ENCODE measurements around the gene HOXA3. TPM values are rescaled to one million over a fixed set of nuclear protein-coding genes. Genes with fewer than 3 reads are reported as not detected.

The HOXA3 gene
- total and polyA plus RNA-seq, 2 experiments from 2014 or later: 0.83 to 4.1 TPM

DNA sequence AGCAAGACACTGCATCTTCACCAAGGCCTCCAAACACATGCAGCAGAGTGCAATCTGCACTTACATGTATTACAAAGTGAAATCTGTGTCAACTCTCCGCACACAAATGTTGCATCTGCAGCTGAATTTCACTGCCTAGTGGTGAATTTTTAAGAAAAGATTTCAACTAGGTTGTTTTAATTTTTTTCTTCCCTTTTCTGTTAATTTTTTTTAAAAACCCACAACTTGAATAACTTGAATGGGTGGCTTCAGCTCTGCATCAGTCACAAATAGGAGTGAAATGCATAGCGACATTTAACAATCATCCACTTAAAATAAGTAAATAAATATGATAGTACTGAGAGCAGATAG lies 41.6 kb upstream of the HOXA3 start:
- Histone ChIP-seq H3K9me3 (ENCODE audit: low read depth) (no peaks in the 10 kb centered on the region), H3K79me2 (peaks cover 98% of the 10 kb centered on the region), H3K4me2 (peak overlapping the region; percentile 96), H3K27me3 (peaks cover 88% of the 10 kb centered on the region), H3K4me3 (peak overlapping the region; percentile 34), H2AFZ (no peak overlapping the region), H3K27ac (peak overlapping the region; percentile 97), H3K9me2 (replicated peaks; ENCODE audit: insufficient read depth) (no peaks in the 10 kb centered on the region), H4K20me1 (ENCODE audit: insufficient read depth, poor library complexity, severe bottlenecking) (peaks cover 33% of the 10 kb centered on the region), H3K4me1 (ENCODE audit: insufficient read depth) (peaks cover 31% of the 10 kb centered on the region), H3K36me3 (replicated peaks; ENCODE audit: insufficient read depth, low read depth) (no peaks in the 10 kb centered on the region)
- TF ChIP-seq, protein P1, sequence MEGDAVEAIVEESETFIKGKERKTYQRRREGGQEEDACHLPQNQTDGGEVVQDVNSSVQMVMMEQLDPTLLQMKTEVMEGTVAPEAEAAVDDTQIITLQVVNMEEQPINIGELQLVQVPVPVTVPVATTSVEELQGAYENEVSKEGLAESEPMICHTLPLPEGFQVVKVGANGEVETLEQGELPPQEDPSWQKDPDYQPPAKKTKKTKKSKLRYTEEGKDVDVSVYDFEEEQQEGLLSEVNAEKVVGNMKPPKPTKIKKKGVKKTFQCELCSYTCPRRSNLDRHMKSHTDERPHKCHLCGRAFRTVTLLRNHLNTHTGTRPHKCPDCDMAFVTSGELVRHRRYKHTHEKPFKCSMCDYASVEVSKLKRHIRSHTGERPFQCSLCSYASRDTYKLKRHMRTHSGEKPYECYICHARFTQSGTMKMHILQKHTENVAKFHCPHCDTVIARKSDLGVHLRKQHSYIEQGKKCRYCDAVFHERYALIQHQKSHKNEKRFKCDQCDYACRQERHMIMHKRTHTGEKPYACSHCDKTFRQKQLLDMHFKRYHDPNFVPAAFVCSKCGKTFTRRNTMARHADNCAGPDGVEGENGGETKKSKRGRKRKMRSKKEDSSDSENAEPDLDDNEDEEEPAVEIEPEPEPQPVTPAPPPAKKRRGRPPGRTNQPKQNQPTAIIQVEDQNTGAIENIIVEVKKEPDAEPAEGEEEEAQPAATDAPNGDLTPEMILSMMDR (IDR thresholded peaks at IDR 0.05; ENCODE audit: poor library complexity): no peak
- TF ChIP-seq EZH2phosphoT487 (IDR thresholded peaks at IDR 0.05; ENCODE audit: low read depth, severe bottlenecking, unreplicated experiment) (peak; percentile 53), EZH2 (IDR thresholded peaks at IDR 0.05; ENCODE audit: borderline replicate concordance) (peak; percentile 35)
- WGBS (ENCODE audit: low lambda C conversion rate, missing lambda C conversion rate): 42% methylated on average over 2 of the region's 2 CpGs
- no peak for DNase-seq (ENCODE audit: low spot score)

DNA sequence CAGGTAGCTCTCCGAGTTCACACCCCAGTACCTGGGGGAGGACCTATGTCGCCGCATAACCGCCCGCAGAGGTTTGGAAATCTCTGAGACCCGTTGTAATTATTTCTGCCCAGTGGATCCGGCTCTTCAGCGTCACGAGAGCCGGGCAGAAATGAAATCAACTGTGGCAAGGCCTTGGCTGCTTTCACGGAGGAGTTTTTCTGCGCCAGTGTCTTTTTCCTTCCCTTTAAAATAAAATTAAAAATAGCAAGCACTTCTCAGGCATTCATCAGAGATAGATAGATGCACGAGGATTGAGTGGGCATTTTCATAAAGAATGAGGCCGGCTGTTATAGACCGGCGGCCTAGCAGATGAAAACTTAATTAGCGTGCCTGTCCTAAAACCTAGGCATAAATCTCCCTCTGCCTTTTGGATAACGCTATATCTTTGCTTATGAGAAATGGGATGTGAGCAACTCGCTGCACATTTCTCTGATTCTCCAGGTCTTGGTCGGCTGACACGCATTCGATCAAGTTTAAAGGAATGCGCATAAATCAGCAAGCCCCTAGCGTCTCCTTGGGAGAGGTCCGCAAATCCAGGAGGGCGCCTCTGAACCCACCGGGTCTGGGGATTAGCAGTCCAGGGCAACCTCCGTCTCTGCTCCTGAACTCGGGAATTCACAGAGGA lies 41.1 kb upstream of the HOXA3 start:
- Histone ChIP-seq H3K79me2 (peaks cover 98% of the 10 kb centered on the region), H3K4me3 (peak overlapping the region; percentile 34), H3K9me3 (ENCODE audit: low read depth) (no peaks in the 10 kb centered on the region), H3K9me2 (replicated peaks; ENCODE audit: insufficient read depth) (no peaks in the 10 kb centered on the region), H3K27ac (peak overlapping the region; percentile 97), H3K36me3 (replicated peaks; ENCODE audit: insufficient read depth, low read depth) (no peaks in the 10 kb centered on the region), H4K20me1 (ENCODE audit: insufficient read depth, poor library complexity, severe bottlenecking) (peaks cover 28% of the 10 kb centered on the region), H2AFZ (peak overlapping the region; percentile 52), H3K27me3 (peaks cover 88% of the 10 kb centered on the region), H3K4me1 (ENCODE audit: insufficient read depth) (peaks cover 35% of the 10 kb centered on the region), H3K4me2 (peak overlapping the region; percentile 96)
- peak; percentile 38 for TF ChIP-seq EZH2 (IDR thresholded peaks at IDR 0.05; ENCODE audit: borderline replicate concordance)
- TF ChIP-seq, protein P1 (IDR thresholded peaks at IDR 0.05; ENCODE audit: poor library complexity): no peak
- TF ChIP-seq EZH2phosphoT487 (IDR thresholded peaks at IDR 0.05; ENCODE audit: low read depth, severe bottlenecking, unreplicated experiment): peak; percentile 18
- 11% methylated on average over 29 of the region's 29 CpGs for WGBS (ENCODE audit: low lambda C conversion rate, missing lambda C conversion rate)
- no peak for DNase-seq (ENCODE audit: low spot score)

DNA sequence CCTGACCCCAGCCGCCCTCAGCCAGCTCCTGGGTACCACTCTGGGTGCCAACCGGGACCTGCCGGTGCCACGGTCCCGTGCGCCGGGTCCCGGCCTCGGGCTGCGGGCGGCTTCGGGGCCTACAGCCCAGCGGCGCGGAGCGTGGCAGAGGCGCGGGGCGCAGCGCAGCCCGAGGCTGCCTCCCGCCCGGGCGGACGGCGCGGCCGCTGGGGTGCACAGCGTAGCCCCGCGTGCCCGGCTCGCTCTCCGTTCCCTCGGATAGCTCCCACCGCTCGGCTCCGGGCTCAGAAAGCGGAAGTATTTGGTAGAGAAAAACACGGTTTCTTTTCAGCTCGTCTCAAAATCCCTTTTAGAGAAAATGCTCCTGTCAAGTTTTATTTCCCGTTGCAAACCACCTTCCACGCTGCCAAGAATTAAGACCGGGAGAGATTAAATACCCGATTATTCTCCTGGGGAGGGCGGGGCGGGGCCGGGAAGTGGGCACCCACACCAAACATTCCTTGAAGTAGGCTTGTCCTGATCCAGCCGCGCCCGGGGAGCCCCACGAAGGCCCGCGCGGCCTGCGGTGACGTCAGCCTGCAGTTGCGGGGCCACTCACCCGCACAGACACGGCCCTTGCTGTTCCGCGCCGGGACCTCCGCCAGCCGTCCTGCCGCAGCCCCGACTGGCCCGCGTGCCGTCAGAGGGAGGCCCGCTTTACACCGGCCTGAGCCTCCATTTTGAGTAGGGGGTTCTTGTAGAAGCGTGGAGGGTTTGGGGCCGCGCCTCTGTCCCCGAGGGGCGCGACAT lies 40.4 kb upstream of the HOXA3 start:
- DNase-seq (ENCODE audit: low spot score): no peak
- TF ChIP-seq EZH2phosphoT487 (IDR thresholded peaks at IDR 0.05; ENCODE audit: low read depth, severe bottlenecking, unreplicated experiment): no peak
- peak; percentile 34 for TF ChIP-seq EZH2 (IDR thresholded peaks at IDR 0.05; ENCODE audit: borderline replicate concordance)
- Histone ChIP-seq H3K4me2 (peak overlapping the region; percentile 96), H3K36me3 (replicated peaks; ENCODE audit: insufficient read depth, low read depth) (no peaks in the 10 kb centered on the region), H3K4me3 (peak overlapping the region; percentile 34), H3K27ac (peak overlapping the region; percentile 97), H3K9me2 (replicated peaks; ENCODE audit: insufficient read depth) (no peaks in the 10 kb centered on the region), H3K79me2 (peaks cover 98% of the 10 kb centered on the region), H3K9me3 (ENCODE audit: low read depth) (no peaks in the 10 kb centered on the region), H3K27me3 (peaks cover 88% of the 10 kb centered on the region), H2AFZ (peak overlapping the region; percentile 52), H4K20me1 (ENCODE audit: insufficient read depth, poor library complexity, severe bottlenecking) (peaks cover 25% of the 10 kb centered on the region), H3K4me1 (ENCODE audit: insufficient read depth) (peaks cover 35% of the 10 kb centered on the region)
- 8% methylated on average over 67 of the region's 78 CpGs for WGBS (ENCODE audit: low lambda C conversion rate, missing lambda C conversion rate)

All from hepatocyte (in vitro differentiated cells).